ENCODE data around the gene GLIS1. TPM values are rescaled to one million over a fixed set of nuclear protein-coding genes. Genes with fewer than 3 reads are reported as not detected.
A peak's percentile ranks its signal among the peaks of the same experiment; 100 is the strongest.

The GLIS1 gene
- total RNA-seq, 1 donor = 1.6 TPM

GRCh38 chr1:53461323-53462044 is 277.5 kb downstream of the GLIS1 start:
- no peak for TF ChIP-seq CTCF (IDR thresholded peaks at IDR 0.05; ENCODE audit: insufficient read depth, low read length)
- no peak overlapping the region for H3K4me3 ChIP-seq (ENCODE audit: low read depth, low read length)
- no peak for DNase-seq (ENCODE audit: low read depth)

GRCh38 chr1:53460666-53461322 is 278.2 kb downstream of the GLIS1 start:
- no peak overlapping the region for H3K4me3 ChIP-seq (ENCODE audit: low read depth, low read length)
- DNase-seq (ENCODE audit: low read depth) = no peak
- TF ChIP-seq CTCF (IDR thresholded peaks at IDR 0.05; ENCODE audit: insufficient read depth, low read length) = no peak

- TF ChIP-seq CTCF (IDR thresholded peaks at IDR 0.05; ENCODE audit: insufficient read depth, low read length) = no peak
- no peak overlapping the region for H3K4me3 ChIP-seq (ENCODE audit: low read depth, low read length)
- no peak for DNase-seq (ENCODE audit: low read depth)
Measured at GRCh38 chr1:53460211-53460634, 278.7 kb downstream of the GLIS1 start.

- no peak for DNase-seq (ENCODE audit: low read depth)
- H3K4me3 ChIP-seq (ENCODE audit: low read depth, low read length) = no peak within 1 kb of the TSS
- TF ChIP-seq CTCF (IDR thresholded peaks at IDR 0.05; ENCODE audit: insufficient read depth, low read length) = no peak
Measured at GRCh38 chr1:53459321-53460175, 279.4 kb downstream of the GLIS1 start, which contains the start of gene DMRTB1. Gene DMRTB1 (plus strand): TSS chr1:53459399. CDS start chr1:53459454, 55 bp downstream.

- DNase-seq (ENCODE audit: low read depth) = peak; percentile 13
- TF ChIP-seq CTCF (IDR thresholded peaks at IDR 0.05; ENCODE audit: insufficient read depth, low read length) = no peak
- no peak overlapping the region for H3K4me3 ChIP-seq (ENCODE audit: low read depth, low read length)
Measured at GRCh38 chr1:53458634-53459033, 280.3 kb downstream of the GLIS1 start.

Small RNA genes lying within 50 kb of the gene (small RNA-seq; reads per million reads assigned to genes)
- 0.25 reads per million for gene RF00418
- not detected for gene RNU7-95P

Other genes starting within 250 kb of the GLIS1 start
- gene NDC1, start 99.1 kb upstream of the GLIS1 start, total RNA-seq (ENCODE audit: low replicate concordance) = 4.7 and 35.2 TPM in 2 replicates
- 30.1 and 34.4 TPM in 2 replicates for gene YIPF1, start 150.6 kb upstream of the GLIS1 start, total RNA-seq (ENCODE audit: low replicate concordance)
- not detected in 2 replicates for gene DIO1, start 155.0 kb upstream of the GLIS1 start, total RNA-seq (ENCODE audit: low replicate concordance)
- 20.8 and 53.4 TPM in 2 replicates for gene IFT25, start 206.5 kb upstream of the GLIS1 start, total RNA-seq (ENCODE audit: low replicate concordance)
- gene LRRC42, start 207.2 kb upstream of the GLIS1 start, total RNA-seq (ENCODE audit: low replicate concordance) = 41.9 and 59.4 TPM in 2 replicates